HCT116 (cell line): Measurements from ENCODE around the gene UNC50.

Experiments used
- ATF3 ChIP-seq: IDR thresholded peaks from 2 replicates; pipeline ENCODE4 v1.6.1; 2012
- CEBPB ChIP-seq: IDR thresholded peaks from 2 replicates; pipeline ENCODE4 v1.6.1; 2012; ENCODE audit warnings: low read depth
- CTCF ChIP-seq, 3 experiments: fragments of 200-600 bp in 1 of 3; sonication (generic) in 1 of 3; IDR thresholded peaks in 2 of 3; conservative IDR thresholded peaks in 1 of 3; 2 replicates each; pipeline ENCODE4 v1.5.1; 2012 to 2017; ENCODE audit warnings: low read depth in 2 of 3, low read length in 2 of 3, antibody characterized with exemption in 1 of 3, borderline replicate concordance in 1 of 3, control low read depth in 1 of 3, mild to moderate bottlenecking in 1 of 3, mixed read lengths in 1 of 3, mixed run types in 1 of 3, moderate library complexity in 1 of 3; ENCODE audit not compliant: insufficient read depth in 1 of 3
- EZH2 ChIP-seq: fragments of 200-600 bp; sonication (generic); IDR thresholded peaks from 2 replicates; pipeline ENCODE4 v1.6.1; 2017; ENCODE audit warnings: antibody characterized with exemption, mixed run types
- JUND ChIP-seq: IDR thresholded peaks from 2 replicates; pipeline ENCODE4 v1.6.1; 2012
- MAX ChIP-seq: IDR thresholded peaks from 2 replicates; pipeline ENCODE4 v1.6.1; 2012
- POLR2A ChIP-seq: IDR thresholded peaks from 2 replicates; pipeline ENCODE4 v1.7.0; 2011; ENCODE audit warnings: borderline replicate concordance; ENCODE audit not compliant: insufficient read depth, insufficient read length; ENCODE audit errors: extremely low read depth
- POLR2AphosphoS5 ChIP-seq: IDR thresholded peaks from 2 replicates; pipeline ENCODE4 v1.6.1; 2011; ENCODE audit warnings: mild to moderate bottlenecking, low read depth, low read length, moderate library complexity
- RAD21 ChIP-seq: IDR thresholded peaks from 2 replicates; pipeline ENCODE4 v1.6.1; 2012; ENCODE audit warnings: low read depth, mild to moderate bottlenecking
- SP1 ChIP-seq: IDR thresholded peaks from 2 replicates; pipeline ENCODE4 v1.6.1; 2012; ENCODE audit warnings: low read depth
- TCF7L2 ChIP-seq: IDR thresholded peaks from 2 replicates; pipeline ENCODE4 v1.7.0; 2011; ENCODE audit warnings: borderline replicate concordance, inconsistent platforms; ENCODE audit not compliant: insufficient read depth, insufficient read length; ENCODE audit errors: extremely low read depth
- ZBTB33 ChIP-seq: IDR thresholded peaks from 2 replicates; pipeline ENCODE4 v1.6.1; 2011; ENCODE audit warnings: mild to moderate bottlenecking, low read length, moderate library complexity; ENCODE audit not compliant: insufficient replicate concordance; ENCODE audit errors: extremely low read depth

- TF ChIP-seq CTCF (IDR thresholded peaks at IDR 0.05 in 2 of 3, conservative IDR thresholded peaks at IDR 0.05 in 1 of 3; ENCODE audit: borderline replicate concordance in 1 of 3, insufficient read depth in 1 of 3, low read depth in 2 of 3, low read length in 2 of 3), result no peak
- no peak for TF ChIP-seq POLR2AphosphoS5
- no peak for TF ChIP-seq TCF7L2
- TF ChIP-seq CEBPB, result no peak
- TF ChIP-seq JUND, result no peak
- no peak for TF ChIP-seq EZH2
- TF ChIP-seq RAD21, result no peak
- no peak for TF ChIP-seq POLR2A
- no peak for TF ChIP-seq ATF3
- TF ChIP-seq ZBTB33, result no peak
- no peak for TF ChIP-seq MAX
- TF ChIP-seq SP1, result no peak
Observed at GRCh38 chr2:98582523-98582922, 25.9 kb upstream of the UNC50 start.
